ENCODE measurements around the gene CCN5.
"Not testable (repeated sequence)": the region's sequence is repeated elsewhere in the genome, so short reads cannot be mapped to it uniquely, and the experiment has no call there.

The CCN5 gene, protein sequence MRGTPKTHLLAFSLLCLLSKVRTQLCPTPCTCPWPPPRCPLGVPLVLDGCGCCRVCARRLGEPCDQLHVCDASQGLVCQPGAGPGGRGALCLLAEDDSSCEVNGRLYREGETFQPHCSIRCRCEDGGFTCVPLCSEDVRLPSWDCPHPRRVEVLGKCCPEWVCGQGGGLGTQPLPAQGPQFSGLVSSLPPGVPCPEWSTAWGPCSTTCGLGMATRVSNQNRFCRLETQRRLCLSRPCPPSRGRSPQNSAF

DNA sequence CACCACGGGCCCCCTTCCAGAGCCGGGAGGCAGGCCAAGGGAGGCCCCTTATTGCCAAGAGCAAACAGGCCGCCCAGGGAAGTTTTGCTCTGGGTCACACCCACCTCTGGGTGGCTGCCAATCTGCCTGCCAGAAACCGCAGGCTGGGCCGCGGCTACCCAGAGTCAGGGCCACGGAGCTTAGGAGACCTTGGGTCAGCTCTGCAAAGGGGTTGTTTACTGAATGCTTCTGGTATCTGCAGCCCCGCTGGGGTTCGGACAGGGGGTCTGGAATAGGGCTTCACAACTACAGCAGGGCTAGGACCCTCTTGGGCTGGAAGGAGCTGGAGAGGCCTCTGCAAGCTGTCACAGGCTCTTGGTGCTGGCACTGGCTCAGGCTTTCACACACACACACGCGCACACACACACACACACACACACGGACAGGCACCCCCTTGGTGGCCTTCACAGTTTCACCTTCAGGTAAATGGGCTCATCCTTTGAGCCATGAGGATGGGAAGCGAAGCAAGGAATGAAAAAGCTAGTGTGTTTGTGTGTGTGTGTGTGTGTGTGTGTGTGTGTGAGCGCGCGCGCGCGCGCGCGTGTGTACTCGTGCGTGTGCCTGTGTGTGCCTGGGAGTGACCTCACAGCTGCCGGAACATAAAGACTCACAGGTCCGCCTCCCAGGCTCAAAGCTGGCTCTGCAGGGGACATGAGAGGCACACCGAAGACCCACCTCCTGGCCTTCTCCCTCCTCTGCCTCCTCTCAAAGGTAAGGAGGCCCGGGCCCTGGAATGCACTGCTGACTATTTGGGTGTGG lies at the start of gene CCN5:
Gene CCN5 (plus strand): TSS at position 669 of the 798 bp plus-strand sequence. CDS start 22 bp downstream, at position 691.
- peak; percentile 79 for DNase-seq (ENCODE audit: low read depth)

DNA sequence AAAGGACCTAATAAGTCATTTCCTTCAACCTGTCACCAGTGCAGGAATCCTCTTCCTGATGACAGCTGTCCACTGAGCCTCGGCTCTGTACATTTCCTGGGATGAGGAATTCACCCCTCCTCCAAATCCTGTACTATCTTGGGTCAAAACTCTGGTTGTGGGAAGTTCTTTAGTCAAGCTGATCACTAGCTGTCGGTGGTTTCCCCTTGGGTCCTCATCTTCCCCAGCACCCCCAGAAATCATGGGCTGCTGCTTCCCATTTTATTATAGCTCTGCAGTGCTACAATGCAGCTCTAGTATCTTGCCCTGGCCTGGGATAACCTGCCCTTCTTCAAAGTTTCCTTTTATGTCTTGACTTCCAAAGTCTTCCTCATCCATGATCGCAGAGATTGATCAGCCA lies 49.1 kb upstream of the CCN5 start:
- DNase-seq (ENCODE audit: low read depth) = no peak

DNA sequence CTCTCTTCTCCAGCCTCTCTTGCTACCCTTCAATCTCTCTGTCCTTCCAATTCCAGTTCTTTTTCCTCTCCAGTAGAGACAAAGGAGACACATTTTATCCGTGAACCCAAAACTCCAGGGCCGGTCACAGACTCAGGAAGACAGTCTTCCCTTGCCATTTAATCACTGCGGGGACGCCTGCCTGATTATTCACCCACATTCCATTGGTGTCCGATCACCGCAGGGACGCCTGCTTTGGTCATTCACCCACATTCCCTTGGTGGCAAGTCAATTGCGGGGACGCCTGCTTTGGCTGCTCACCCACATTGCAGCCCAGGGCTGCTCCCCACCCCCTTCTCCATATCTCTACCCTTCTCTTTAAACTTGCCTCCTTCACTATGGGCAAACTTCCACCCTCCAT lies 44.3 kb upstream of the CCN5 start:
- DNase-seq (ENCODE audit: low read depth) = not testable (repeated sequence)

DNA sequence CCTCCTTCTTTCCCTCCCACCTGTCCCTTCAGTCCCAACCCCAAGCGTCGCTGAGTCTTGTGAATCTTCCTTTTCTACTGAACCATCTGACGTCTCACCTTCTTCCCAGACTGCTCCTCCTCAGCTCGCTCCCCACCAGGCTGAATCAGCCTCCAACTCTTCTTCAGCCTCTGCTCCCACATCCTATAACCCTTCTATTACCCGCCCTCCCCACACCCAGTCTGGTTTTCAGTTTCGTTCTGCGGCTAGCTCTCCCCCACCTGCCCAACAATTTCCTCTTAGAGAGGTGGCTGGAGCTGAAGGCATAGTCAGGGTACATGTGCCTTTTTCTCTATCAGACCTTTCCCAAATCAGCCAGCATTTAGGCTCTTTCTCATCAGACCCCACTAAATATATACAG lies 43.6 kb upstream of the CCN5 start:
- DNase-seq (ENCODE audit: low read depth) = not testable (repeated sequence)

DNA sequence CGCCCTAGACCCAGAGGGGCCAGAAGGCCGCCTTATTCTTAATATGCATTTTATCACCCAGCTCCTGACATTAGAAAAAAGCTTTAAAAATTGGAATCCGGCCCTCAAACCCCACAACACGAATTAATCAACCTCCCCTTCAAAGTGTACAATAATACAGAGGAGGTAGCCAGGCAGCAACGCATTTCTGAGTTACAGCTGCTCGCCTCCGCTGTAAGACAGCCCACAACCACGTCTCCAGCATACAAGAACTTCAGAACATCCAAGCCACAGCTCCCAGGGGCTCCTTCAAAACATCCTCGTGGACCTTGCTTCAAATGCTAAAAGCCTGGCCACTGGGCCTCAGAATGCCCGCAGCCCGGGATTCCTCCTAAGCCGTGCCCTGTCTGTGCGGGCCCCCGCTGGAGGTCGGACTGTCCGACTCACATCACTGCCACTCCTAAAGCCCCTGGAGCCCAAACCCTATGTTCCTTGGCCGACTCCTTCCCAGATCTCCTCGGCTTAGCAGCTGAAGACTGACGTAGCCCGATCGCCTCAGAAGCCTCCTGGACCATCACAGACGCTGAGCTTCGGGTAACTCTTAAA lies 42.8 kb upstream of the CCN5 start:
- DNase-seq (ENCODE audit: low read depth) = not testable (repeated sequence)

DNA sequence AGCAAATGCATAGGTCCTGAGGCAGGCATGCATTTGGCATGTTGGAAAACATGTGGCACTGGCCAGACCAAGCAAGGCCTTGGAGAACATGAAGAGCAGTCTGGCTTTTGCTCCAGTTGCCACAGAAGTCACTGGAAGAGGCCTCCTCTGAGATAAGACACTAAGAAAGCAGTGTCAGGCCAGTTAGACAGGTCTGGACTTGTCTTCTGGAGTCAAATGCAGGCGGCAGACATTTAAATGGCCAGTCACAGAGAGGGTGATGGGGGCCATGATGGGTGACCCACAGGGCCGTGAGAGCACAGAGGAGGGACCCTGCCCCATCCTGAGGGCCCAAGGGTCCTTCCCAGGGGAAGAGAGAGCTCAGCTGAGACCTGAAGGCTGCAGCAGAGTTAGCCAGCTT lies 36.9 kb upstream of the CCN5 start:
- DNase-seq (ENCODE audit: low read depth) = no peak

DNA sequence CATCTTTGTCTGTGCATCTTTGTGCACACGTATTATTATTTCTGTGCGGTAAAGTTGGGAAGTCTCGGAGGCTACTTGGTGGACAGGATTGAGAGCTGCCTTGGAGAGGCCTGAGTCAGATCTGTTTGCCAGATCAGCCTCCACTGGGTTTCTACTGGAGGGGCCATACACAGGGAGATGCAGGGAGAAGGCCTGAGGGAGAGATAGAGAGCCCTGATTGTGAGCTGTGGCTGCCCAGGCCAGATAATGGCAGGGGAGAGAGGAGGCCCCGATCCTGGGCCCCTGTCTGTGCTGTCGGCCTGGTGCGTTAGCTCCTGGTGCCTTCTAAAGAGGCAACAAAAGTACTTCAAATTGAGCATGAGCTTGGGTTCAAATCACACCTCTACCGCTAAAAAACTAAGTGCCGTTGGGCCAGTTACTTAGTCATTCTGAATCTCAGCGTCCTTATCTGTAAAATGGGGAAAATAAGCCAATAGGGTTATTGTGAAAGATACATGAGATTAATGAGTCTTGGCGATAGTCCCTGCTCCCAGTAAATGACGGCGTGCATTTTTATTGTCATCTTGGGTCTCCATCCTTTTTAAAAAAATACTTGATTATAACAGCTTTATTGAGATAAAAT lies 36.1 kb upstream of the CCN5 start:
- no peak for DNase-seq (ENCODE audit: low read depth)

DNA sequence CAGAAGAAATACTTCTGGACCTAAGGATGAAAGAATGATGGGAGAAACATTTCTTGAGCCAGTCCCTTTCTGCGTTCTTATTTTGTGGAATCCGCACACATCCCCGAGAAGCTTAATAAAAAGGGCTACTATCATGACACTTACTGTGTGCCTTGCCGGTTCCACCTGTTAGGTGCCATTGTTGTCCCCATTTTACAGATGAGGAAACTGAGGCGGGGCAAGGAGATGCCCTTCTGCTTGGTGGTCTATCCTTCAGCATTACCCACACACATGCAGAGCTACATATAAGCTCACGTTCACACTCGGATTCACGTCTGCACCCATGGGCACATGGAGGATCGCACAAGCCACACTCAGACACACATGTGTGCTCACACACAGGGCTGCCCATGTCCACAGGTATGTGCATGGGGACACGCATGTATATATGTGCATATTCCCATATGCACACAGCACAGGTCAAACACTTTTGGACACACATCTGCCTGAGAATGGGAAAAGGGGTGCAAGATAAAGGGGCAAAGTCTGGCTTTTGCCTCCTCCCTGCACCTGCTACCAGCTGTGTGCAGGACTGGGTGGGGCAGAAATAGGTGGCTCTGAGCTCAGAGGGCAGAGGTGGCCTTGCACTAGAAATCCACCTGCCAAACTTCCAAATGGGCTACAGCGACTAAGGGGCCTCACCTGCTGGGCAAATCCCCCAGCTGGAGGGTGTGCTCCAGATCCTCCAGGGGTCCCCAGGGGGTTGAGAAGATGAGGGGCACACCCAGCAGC lies 33.2 kb upstream of the CCN5 start:
- DNase-seq (ENCODE audit: low read depth) = no peak

DNA sequence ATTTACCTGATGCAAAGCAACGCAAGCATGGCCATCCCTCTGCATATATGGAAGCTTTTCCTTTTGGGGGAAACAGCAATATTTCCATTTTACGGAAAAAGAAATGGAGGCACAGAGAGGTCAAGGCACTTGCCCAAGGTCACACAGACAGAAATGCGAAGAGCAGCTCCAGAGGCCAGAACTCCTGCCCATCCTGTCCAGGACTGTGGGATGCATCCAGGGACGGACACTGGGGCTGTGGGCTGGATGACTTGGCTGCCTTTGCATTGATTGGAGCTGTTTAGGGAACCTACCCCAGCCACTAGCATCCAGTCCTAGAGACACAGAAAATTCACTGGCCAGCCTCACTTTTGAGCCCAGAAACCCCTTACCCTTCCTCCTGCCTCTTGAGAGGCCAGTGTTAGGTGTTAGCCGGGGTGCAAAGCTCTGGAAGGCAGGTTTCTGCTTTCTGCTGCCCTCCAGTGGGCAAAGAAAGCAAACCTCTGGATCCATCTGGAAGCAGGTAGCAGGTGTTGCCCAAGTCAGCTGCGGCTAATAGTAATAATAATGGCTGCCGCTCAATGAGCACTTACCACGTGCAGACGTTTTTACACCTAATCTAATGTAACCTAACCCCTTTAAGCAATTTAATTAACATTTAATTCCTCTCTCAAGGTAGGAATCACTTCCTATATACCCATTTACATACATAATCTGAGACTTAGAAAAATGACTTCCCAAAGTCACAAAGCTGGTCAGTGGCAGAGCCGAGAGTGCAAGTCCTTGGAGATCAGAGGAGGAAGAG lies 31.7 kb upstream of the CCN5 start:
- no peak for DNase-seq (ENCODE audit: low read depth)

DNA sequence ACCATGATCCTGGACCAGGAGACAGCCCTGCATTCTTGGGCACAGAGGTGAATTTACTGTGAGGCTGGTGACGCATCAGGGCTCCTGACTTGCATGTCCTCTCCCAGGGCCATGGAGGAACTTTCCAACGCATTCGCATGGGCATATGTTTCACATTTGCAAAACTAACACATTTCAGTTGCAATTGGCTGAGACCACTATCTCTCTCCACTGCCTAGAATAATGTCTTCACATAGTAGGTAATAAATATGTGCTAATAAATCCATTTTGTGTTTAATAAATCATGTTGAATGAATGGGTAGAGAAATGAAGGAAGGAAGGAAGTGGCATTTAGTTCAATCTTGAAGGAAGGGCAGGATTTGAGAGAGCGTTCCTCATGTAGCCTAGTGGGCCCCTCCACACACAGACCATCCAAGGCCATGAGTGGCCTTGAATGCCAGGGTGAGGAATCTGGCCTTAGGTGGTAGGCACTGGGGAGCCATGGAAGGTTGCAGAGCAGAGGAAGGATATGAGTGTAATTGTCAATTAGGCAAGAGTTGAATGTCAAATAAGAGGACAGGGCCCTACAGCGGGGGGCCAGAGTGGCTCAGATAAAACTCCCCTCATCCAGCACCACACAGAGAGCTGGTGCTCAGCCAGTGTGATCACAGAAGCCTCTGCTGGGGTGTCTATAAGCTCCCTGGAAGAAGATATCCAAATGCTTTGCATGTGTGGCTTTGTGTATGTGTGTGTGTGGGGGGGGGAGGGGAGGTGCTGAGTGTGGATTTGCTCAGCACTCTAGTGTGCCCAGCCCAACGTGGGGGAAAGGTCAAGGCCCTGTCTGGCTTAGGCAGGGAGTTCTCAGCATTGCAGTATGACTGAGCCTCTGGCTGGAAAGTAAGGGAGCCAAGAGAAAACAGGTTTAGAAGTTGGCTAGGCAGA lies 30.9 kb upstream of the CCN5 start:
- DNase-seq (ENCODE audit: low read depth) = no peak

DNA sequence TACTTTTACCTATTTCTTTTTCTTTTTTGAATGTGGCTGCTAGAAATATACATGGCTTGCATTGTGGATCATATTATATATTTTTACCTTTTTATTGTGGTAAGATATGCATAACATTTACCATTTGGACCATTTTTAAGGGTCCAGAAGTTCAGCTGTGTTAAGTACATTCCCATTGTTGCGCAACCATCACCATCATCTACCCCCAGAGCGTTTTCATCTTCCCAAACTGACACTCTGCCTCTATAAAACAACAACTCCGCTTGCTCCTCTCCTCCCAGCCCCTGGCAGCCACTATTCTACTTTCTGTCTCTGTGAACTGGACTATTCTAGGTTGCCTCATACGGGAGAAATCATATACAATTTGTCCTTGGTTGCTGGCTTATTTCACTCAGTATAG lies 28.2 kb upstream of the CCN5 start:
- DNase-seq (ENCODE audit: low read depth) = no peak

DNA sequence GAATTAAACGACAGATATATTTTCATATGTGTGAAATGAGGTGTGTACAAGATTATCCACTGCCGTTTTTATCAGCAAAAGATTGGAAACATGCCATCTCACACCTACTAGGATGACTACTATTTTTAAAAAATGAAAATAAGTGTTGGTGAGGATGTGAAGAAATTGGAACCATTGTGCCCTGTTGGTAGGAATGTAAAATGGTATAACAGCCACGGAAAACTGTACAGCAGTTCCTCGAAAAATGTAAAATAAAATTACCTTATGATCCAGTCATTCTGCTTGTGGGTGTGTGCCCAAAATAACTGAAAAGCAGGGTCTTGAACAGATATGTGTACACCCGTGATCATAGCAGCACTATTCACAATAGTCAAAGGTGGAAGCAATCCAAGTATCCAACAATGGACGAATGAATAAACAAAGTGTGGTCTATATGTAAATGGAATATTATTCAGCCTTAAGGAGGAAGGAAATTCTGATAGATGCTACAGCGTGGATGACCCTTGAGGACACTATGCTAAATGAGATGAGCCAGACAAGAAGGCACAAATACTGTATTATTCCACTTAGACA lies 27.0 kb upstream of the CCN5 start:
- DNase-seq (ENCODE audit: low read depth) = no peak

DNA sequence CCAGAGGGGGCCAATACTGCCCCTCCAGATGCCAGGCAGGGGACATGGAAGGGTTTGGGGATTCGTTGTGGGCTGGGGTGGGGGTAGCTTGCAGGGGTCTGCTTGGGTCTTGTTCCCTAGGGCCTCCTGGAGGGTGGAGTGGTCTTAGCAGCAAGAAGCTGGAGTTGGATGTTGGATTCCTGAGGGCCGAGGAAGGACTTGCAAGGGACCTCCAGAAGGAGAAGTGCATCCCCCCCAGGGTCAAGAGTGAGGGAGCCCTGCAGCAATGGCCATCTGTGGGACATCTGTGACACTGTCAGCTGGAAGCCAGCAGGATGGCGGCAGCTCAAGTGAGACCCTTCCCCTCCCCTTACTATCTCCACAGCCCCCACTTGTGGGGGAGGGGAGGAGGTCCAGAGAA lies 25.4 kb upstream of the CCN5 start:
- no peak for DNase-seq (ENCODE audit: low read depth)

DNA sequence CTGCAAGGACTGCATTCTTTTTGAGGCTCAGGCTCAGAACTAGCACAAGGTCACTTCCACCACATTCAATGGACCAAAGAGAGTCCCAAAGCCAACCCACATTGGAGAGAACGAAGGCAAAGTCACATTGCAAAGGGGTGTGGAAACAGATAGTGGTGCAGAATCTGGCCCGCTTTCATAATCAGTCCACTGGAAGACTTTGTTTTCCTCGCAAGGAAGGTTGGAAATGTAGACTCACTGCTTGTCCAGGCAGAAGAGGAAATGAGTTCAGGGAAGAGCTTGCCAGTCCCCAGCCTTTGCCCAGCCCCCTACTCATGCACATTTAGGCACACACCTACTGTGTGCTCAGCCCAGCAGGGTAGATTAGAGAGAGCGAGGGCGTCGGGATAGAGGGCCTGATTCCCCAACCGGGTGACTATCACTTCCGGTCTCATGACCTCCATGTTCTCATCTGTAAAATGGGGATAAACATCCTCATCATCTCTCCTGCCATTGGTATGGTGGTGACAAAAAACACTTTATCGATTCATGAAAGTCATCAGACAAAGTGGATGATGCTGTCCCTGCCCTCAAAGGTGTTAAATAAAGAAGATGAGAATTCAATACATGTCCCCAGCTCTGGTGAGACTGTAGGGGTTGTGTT lies 24.3 kb upstream of the CCN5 start:
- no peak for DNase-seq (ENCODE audit: low read depth)

DNA sequence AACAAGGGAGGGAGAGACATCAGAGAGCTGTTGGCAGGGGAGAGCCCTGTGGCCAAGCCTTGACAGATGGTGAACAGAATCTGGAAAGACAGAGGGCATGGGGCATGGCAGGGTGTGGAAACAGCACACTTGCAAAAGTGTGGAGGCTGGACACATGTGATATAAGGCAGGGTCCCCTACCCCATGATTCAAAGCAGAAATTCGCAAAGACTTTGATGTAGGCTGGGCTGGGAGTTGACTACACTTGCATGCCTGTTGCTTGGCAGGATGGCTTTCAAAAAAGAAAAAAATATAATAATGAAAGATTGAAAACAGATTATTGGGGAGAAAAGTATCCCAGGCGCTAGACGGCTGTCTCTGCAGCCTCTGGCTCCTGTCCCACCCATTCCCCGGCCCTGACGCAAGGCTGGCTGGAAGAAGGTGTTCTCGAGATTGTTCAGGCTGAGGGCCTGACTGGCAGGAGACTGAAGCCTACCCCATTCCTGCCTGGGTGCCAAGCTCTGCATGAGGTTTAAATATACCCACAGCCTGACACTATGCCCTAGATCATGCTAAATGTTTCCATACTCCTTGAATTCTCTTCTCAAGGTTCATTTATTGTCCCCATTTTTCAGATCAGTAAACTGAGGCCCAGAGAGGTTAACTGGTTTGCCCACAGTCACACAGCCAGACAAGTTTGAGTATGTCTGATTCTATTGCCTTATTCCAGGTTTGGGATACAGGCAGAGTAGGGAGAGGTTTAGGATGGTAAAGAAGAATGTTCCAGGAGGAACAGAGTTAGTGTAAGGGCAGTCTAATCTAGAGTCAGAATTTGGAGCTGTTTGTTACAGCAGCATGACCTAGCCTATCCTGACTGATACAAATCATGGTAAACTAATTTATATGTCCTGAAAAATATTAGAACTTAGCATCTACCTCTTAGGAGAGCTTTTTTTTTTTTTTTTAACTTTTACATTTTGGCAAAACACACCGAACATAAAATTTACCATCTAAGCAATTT lies 23.4 kb upstream of the CCN5 start:
- peak; percentile 96 for DNase-seq (ENCODE audit: low read depth)

DNA sequence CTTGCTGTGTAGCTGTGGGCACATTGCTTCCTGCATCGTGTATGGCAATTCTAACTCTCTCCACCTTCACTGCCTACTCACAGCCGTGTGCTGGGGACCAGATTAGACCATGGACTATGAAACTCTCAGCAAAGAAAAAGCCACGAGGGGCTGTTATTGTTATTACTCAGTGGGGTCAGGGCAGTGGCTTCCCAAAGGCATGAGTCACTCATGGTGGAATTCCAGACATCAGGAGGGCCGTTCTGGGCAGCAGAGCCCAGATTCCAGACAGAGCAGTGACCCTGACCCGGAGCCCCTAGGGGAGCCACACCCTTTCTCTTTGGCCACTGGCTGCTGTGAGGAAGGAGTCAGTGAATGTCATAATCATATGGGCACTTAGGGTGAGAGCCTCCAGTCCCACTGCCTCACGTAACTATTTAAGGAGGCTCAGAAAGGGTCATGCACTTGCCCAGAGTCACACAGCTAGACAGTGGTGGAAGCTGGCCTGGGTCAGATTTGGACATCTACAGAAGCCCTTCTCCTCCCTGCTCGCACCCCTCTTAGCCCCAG lies 22.2 kb upstream of the CCN5 start:
- peak; percentile 97 for DNase-seq (ENCODE audit: low read depth)

DNA sequence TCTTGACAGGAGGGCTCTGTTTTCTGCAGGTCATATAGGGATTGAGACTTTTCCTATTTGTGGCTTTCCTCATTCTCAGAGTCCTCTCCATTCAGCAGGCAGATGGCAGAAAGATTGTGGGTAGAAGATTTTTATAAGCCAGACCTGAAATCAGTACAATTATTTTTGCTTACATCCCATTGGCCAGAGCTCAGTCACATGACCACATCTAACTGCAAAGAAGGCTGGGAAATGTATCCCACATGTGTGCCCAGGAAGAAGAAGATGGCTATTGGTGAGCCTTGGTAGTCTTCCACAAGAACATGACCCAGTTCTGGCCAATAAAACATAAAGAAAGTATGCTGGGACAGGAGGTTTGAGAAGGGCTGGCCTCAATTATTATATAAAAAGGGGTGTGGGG lies 21.5 kb upstream of the CCN5 start:
- DNase-seq (ENCODE audit: low read depth) = no peak

DNA sequence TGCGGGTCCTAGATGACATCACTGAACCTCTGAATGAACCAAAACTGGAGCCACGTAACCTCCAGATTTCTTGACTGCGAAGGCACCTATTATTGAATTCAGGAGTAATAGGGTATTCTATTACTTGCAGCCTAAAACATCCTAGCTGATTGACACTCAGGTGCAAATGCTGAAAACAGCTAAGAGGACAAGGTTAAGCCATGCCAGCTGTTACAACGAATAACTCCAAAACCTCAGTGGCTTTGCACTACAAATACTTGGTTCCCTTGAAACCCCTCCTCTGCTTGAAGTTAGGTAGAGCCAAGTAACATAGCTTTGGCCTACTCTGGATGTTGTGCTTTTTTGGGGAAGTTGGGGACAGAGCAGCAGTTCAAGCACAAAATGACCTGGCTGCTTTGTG lies 21.0 kb upstream of the CCN5 start:
- DNase-seq (ENCODE audit: low read depth) = no peak
